MV-4-11 (cell line): ENCODE results near the gene SULF2.

Experiments used
- DNase-seq: peaks from one replicate; lab custom pipeline; 2025; lab: John Stamatoyannopoulos, UW

SULF2 gene

DNA sequence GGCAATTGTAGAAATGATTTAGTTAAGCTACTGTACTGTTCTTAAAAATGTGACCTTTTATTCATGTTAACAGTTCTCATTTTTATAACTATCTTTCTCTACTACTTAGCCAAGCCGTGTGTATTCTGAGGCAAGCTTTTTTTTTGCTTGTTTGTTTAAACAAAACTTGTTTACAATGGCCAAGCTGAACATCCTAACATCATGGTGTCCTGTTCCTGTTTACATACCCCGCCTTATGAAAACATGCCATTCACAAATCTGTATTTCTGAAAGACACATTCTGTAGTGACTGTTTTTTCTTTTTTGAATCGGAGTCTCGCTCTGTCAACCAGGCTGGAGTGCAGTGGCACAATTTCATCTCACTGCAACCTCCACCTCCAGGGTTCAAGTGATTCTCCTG lies 142.7 kb downstream of the SULF2 start:
- no peak for DNase-seq

- DNase-seq, result no peak
These were observed 143.2 kb downstream of the SULF2 start for GRCh38 chr20:47642118-47642517.

DNA sequence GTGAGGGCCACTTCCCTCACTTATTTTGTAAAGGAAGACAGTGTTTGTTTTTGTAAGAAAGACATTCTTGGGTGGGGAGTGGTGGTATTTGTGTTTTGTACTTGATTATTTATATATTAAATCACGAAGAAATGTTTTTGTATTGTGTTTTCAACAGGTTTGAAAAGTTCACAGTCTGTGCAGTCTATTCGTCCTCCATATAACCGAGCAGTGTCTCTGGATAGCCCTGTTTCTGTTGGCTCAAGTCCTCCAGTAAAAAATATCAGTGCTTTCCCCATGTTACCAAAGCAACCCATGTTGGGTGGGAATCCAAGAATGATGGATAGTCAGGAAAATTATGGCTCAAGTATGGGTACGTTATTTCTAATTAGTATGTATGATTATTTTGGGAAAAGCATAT lies 146.4 kb downstream of the SULF2 start:
- no peak for DNase-seq

- DNase-seq, result no peak
These were observed 150.0 kb downstream of the SULF2 start for GRCh38 chr20:47635256-47635655.

DNA sequence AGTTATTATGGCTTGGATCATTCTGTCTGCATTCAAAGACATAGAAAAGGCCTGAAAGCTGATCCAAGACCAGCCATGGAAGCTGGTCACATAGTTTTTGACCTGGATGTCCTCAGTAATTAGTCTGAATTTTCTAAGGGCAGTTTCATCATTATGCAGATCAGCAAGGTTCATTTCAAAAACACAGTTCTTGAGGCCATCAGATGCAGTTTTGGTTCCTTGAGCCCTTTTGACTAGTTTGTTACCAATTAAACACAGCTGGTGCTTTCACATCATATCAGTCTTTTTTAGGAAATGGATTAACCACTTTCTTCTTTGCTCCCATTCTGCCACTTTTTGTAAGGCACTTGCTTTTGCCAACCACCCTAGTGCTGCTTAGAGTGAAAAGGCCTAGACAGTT lies 154.2 kb downstream of the SULF2 start:
- peak; percentile 54 for DNase-seq

DNA sequence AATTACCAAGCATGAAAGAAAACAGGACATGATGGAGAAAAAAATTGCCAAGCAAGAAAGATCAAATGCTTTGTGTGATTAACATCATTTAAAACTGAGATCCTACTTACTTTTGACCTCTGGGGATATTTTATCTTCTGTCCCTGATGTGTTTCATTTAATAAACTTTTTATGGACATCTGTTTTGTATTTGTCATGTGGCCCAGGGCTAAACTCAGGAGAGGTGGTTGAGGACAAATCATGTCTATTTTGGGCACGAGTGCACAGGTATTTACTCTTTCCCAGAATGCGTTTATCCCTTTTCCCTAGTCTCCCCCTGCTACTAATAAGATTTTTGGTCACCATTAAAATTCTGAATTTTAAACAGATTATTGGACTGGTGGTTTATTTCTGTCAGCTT lies 155.4 kb downstream of the SULF2 start:
- DNase-seq, result no peak

DNA sequence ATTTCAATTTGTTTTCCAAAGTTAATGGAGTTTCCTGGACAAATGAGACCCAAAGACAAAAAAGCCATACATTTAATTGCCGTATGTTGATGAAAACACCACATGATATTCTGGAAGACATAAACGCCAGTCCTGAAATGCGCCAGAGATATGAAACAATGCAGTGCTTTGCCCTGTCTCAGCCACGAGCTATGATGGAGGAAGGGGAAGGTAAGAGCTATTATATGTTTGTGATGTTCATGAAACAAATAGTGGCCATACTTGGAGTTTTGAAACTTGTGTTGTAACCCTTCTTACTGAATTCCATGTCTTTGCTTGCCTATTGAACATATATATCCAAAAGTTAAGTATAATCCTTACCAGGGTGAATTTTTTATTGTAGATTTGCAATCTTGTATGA lies 157.7 kb downstream of the SULF2 start:
- DNase-seq, result no peak

GRCh38 chr20:47623206-47623605 lies 162.1 kb downstream of the SULF2 start:
- DNase-seq, result no peak

GRCh38 chr20:47622118-47622665 lies 163.1 kb downstream of the SULF2 start:
- DNase-seq, result no peak

- peak; percentile 60 for DNase-seq
These were observed 164.2 kb downstream of the SULF2 start for GRCh38 chr20:47620808-47621805.

- no peak for DNase-seq
These were observed 166.8 kb downstream of the SULF2 start for GRCh38 chr20:47618479-47618878.

GRCh38 chr20:47614703-47615309 lies 170.5 kb downstream of the SULF2 start:
- no peak for DNase-seq

DNA sequence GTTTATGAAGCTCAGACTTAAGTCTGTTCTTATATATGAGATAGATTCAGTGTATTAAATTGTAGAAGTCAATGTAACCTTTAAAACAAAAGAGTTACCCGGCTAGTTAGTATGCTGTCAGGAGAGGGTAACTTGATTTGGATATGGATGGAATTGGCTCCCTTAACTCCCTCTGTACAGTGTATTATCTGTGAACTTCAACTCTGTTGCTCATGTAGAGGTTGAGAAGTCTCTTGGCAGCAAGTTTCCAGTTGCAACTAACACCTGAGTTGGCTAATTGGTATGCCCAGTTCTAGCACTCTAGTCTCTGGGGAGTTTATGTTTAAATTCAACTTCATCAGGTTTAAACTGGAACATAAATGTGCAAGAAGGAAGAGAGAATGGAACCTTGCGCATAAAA lies 172.6 kb downstream of the SULF2 start:
- no peak for DNase-seq

DNA sequence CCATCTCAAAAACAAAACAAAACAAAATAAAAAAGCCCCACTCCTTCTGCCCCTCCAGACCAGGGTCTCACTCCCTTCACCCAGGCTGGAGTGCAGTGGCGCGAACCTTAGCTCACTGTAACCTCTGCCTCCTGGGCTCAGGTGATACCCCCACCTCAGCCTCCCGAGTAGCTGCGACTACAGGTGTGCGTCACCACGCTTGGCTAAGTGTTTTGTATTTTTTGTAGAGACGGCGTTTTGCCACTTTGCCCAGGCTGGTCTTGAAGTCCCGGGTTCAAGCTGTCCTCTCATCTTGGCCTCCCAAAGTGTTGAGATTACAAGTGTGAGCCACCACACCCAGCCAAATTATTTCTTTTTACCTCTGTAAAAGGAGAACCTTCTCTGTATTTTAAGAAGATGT lies 173.5 kb downstream of the SULF2 start:
- DNase-seq, result no peak

DNA sequence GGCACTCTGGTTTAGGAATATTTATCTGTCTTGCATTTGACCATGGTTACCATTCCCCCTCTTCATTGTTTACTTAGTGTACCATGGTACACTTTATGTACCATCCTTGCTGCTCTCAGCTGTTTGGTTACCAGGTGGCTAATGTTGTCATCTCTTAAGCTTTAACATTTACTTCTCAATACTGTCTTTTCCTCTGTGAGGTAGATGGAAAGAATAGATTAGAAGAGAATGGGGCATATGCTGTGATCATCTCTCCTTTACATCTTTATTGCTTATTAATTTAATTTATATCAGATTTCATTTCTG lies 174.4 kb downstream of the SULF2 start:
- DNase-seq, result no peak

GRCh38 chr20:47610247-47610944 lies 174.9 kb downstream of the SULF2 start:
- peak; percentile 73 for DNase-seq

- no peak for DNase-seq
These were observed 176.3 kb downstream of the SULF2 start for GRCh38 chr20:47609001-47609400.
